Right atrium auricular region (tissue), 2 donors: Measurements from ENCODE around the gene CORIN. TPM values are rescaled to one million over a fixed set of nuclear protein-coding genes. Genes with fewer than 3 reads are reported as not detected.

Experiments used
- DNase-seq: peaks from one replicate; pipeline ENCODE4 v3.0.0-alpha.2; 2019; ENCODE audit warnings: low spot score
- H3K27ac ChIP-seq, 2 donors: fragments of 200-600 bp; sonication (generic); 1 replicate in 1 of 2; 2 replicates in 1 of 2; pipeline ENCODE4 v1.5.1; 2016 to 2019
- H3K27me3 ChIP-seq, 2 donors: fragments of 200-600 bp; sonication (generic); one replicate each; pipeline versions ENCODE4 v1.5.1 to v1.6.0; 2017 to 2019
- H3K36me3 ChIP-seq: fragments of 200-600 bp; sonication (generic); one replicate; pipeline ENCODE4 v1.5.1; 2016
- H3K4me1 ChIP-seq, 2 donors: fragments of 200-600 bp; sonication (generic); one replicate each; pipeline versions ENCODE4 v1.5.1 to v1.6.0; 2017 to 2019
- H3K4me3 ChIP-seq, 2 donors: fragments of 200-600 bp; sonication (generic); 1 replicate in 1 of 2; 2 replicates in 1 of 2; pipeline ENCODE4 v1.5.1; 2017 to 2019; ENCODE audit warnings: mild to moderate bottlenecking in 1 of 2, moderate library complexity in 1 of 2
- H3K9me3 ChIP-seq, 2 donors: fragments of 200-600 bp; sonication (generic); one replicate each; pipeline ENCODE4 v1.5.1; 2019
- total RNA-seq, 2 donors: library from RNA; depleted of rRNA; stranded (reverse); fragments of >200 nt; gene quantifications; one replicate each; pipeline ENCODE4 v1.1.0, GENCODE V29; 2016
- TF ChIP-seq, protein P1 (sequence below), 2 donors: fragments of 200-600 bp; sonication (generic); IDR thresholded peaks; one replicate each; pipeline ENCODE4 v1.5.1; 2019; ENCODE audit warnings: antibody characterized with exemption in 2 of 2

CORIN gene
- total RNA-seq, 2 donors from 2014 or later: 42.3 to 180 TPM

DNA sequence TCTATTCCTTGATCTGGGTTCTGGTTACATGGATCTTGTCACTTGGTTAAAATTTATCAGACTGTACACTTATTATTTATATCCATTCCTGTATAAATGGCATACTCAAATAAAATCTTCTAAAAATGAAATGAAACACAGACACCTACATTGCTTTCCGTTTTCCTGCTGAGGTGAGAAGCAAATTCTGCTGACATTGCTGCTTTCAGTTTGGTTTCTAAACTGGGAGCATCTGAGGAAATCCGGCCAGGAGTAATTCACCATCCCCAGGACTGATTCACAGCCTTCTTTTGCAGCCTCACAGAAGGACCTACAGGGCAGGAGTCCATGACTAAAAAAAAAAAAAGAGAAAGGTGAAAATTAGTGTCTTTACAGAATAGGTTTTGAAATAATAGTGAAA lies 93.6 kb downstream of the CORIN start:
- peaks cover 0 to 19% of the 10 kb centered on the region in 2 donors for H3K9me3 ChIP-seq
- H3K27me3 ChIP-seq: no peaks in the 10 kb centered on the region
- no peak for DNase-seq
- H3K27ac ChIP-seq: peak overlapping the region in 1 of 2 donors; percentile 79
- no peak overlapping the region for H3K4me3 ChIP-seq
- TF ChIP-seq, protein P1, sequence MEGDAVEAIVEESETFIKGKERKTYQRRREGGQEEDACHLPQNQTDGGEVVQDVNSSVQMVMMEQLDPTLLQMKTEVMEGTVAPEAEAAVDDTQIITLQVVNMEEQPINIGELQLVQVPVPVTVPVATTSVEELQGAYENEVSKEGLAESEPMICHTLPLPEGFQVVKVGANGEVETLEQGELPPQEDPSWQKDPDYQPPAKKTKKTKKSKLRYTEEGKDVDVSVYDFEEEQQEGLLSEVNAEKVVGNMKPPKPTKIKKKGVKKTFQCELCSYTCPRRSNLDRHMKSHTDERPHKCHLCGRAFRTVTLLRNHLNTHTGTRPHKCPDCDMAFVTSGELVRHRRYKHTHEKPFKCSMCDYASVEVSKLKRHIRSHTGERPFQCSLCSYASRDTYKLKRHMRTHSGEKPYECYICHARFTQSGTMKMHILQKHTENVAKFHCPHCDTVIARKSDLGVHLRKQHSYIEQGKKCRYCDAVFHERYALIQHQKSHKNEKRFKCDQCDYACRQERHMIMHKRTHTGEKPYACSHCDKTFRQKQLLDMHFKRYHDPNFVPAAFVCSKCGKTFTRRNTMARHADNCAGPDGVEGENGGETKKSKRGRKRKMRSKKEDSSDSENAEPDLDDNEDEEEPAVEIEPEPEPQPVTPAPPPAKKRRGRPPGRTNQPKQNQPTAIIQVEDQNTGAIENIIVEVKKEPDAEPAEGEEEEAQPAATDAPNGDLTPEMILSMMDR (IDR thresholded peaks at IDR 0.05): no peak
- no peaks in the 10 kb centered on the region for H3K36me3 ChIP-seq
- peaks cover 0 to 34% of the 10 kb centered on the region in 2 donors for H3K4me1 ChIP-seq

DNA sequence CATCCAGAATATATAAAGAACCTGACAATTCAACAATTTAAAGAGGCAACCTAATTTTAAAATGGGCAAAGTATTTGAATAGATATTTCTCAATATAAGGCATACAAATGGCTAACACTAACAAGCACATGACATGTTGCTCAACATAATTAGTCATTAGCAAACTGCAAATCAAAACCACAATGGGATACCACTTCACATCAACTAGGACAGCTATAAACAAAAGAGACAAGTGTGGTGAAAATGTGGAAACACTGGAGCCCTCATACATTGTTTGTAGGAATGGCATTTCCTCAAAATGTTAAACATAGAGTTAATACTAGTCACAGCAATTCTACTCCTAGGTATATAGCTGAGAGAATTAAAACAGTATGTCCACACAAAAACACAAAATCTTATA lies 96.7 kb downstream of the CORIN start:
- Histone ChIP-seq H3K9me3 (peaks cover 0 to 23% of the 10 kb centered on the region in 2 donors), H3K27me3 (no peaks in the 10 kb centered on the region), H3K4me1 (peaks cover 0 to 28% of the 10 kb centered on the region in 2 donors), H3K4me3 (no peak overlapping the region), H3K27ac (peak overlapping the region in 1 of 2 donors; percentile 9), H3K36me3 (no peaks in the 10 kb centered on the region)
- no peak for DNase-seq
- TF ChIP-seq, protein P1 (IDR thresholded peaks at IDR 0.05): no peak

DNA sequence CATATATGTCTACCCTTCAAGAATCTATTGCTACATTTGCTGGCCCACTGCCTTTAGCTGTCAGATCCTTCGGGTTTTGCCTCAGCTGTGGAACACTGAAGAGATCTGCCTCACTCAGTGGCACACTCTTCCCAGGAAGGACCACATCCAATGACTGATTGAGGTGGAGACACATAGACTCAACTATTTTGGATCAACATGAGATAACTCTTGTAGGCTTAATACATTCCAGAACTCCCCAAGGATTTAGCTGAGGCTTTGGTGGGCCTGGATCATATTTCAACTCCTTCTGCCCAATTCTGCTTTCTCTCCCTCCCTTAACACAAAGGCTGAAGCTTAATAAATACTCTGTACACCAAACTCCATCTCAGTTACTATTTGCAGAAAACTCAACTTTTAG lies 100.5 kb downstream of the CORIN start:
- Histone ChIP-seq H3K27me3 (no peaks in the 10 kb centered on the region), H3K4me3 (no peak overlapping the region), H3K9me3 (peaks cover 0 to 14% of the 10 kb centered on the region in 2 donors), H3K4me1 (peaks cover 0 to 11% of the 10 kb centered on the region in 2 donors), H3K27ac (peak overlapping the region; percentile 22 to 68), H3K36me3 (no peaks in the 10 kb centered on the region)
- TF ChIP-seq, protein P1 (IDR thresholded peaks at IDR 0.05): no peak
- DNase-seq: no peak

DNA sequence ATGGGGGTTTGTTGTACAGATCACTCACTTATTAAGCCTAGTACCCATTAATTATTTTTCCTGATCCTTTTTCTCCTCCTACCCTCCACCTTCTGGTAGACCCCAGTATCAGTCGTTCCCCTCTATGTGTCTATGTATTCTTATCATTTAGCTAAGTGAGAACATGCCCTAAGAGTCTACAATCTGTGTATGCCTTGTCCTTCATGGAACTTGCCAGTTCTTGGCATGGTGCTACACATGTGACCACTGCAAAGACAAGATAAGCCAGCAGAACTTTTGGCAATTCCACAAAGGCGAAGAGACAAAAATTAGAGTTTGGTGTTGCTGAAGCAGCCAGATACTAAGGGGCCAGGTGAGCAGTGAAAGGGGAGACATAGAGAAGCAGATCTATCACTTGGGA lies 101.3 kb downstream of the CORIN start:
- Histone ChIP-seq H3K4me1 (peaks cover 0 to 11% of the 10 kb centered on the region in 2 donors), H3K9me3 (peaks cover 0 to 14% of the 10 kb centered on the region in 2 donors), H3K27me3 (no peaks in the 10 kb centered on the region), H3K27ac (peak overlapping the region; percentile 22 to 68), H3K4me3 (no peak overlapping the region), H3K36me3 (no peaks in the 10 kb centered on the region)
- DNase-seq: no peak
- TF ChIP-seq, protein P1 (IDR thresholded peaks at IDR 0.05): no peak

DNA sequence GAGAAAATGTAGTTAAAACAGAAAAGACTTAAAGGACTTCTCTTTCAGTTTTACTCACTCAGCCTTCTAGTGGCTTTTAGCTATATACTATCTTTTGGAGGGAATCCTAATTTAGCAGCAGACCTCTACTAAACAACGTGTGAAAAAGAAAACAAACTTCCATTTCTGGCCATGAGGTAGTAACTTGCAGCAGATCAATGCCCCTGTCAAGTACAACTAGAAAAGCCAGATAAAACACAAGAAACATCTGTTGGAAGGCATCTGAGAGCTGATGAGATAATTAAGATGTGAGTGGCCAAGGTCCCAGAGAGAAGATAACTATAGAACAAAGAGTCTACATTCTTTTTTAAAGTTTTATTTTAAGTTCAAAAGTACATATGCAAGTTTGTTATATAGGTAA lies 101.7 kb downstream of the CORIN start:
- no peak overlapping the region for H3K4me3 ChIP-seq
- H3K27me3 ChIP-seq: no peaks in the 10 kb centered on the region
- H3K27ac ChIP-seq: peak overlapping the region; percentile 22 to 68
- TF ChIP-seq, protein P1 (IDR thresholded peaks at IDR 0.05): no peak
- H3K4me1 ChIP-seq: peaks cover 0 to 11% of the 10 kb centered on the region in 2 donors
- H3K36me3 ChIP-seq: no peaks in the 10 kb centered on the region
- H3K9me3 ChIP-seq: peaks cover 0 to 14% of the 10 kb centered on the region in 2 donors
- DNase-seq: no peak
